Jurkat, Clone E6-1 (cell line): ENCODE results near the gene KCND2.
"Not testable (repeated sequence)": the region's sequence is repeated elsewhere in the genome, so short reads cannot be mapped to it uniquely, and the experiment has no call there.

Experiments used
- DNase-seq: peaks from one replicate; pipeline ENCODE4 v3.0.0-alpha.2; 2011; ENCODE audit warnings: low read depth, low spot score
- H3K4me3 ChIP-seq: 2 replicates; pipeline ENCODE4 v1.5.1; 2011; ENCODE audit warnings: mild to moderate bottlenecking, low read length, control low read depth, moderate library complexity

Gene KCND2

GRCh38 chr7:120639884-120640283 lies 366.9 kb downstream of the KCND2 start:
- no peak overlapping the region for H3K4me3 ChIP-seq
- DNase-seq = no peak

- H3K4me3 ChIP-seq = no peak overlapping the region
- no peak for DNase-seq
Measured at GRCh38 chr7:120645966-120646365, 373.0 kb downstream of the KCND2 start.

- DNase-seq = no peak
- H3K4me3 ChIP-seq = no peak overlapping the region
Measured at GRCh38 chr7:120654241-120654640, 381.3 kb downstream of the KCND2 start.

- H3K4me3 ChIP-seq = no peak overlapping the region
- no peak for DNase-seq
Measured at GRCh38 chr7:120658516-120658915, 385.5 kb downstream of the KCND2 start.

- H3K4me3 ChIP-seq = no peak overlapping the region
- no peak for DNase-seq
Measured at GRCh38 chr7:120662291-120662690, 389.3 kb downstream of the KCND2 start.

- no peak overlapping the region for H3K4me3 ChIP-seq
- no peak for DNase-seq
Measured at GRCh38 chr7:120665068-120665467, 392.1 kb downstream of the KCND2 start.

- no peak overlapping the region for H3K4me3 ChIP-seq
- no peak for DNase-seq
Measured at GRCh38 chr7:120675076-120675475, 402.1 kb downstream of the KCND2 start.

- no peak for DNase-seq
- no peak overlapping the region for H3K4me3 ChIP-seq
Measured at GRCh38 chr7:120677535-120677934, 404.6 kb downstream of the KCND2 start.

GRCh38 chr7:120680985-120681384 lies 408.0 kb downstream of the KCND2 start:
- no peak for DNase-seq
- no peak overlapping the region for H3K4me3 ChIP-seq

- no peak overlapping the region for H3K4me3 ChIP-seq
- DNase-seq = no peak
Measured at GRCh38 chr7:120684463-120684862, 411.5 kb downstream of the KCND2 start.

GRCh38 chr7:120691915-120692314 lies 418.9 kb downstream of the KCND2 start:
- no peak overlapping the region for H3K4me3 ChIP-seq
- no peak for DNase-seq

- no peak overlapping the region for H3K4me3 ChIP-seq
- no peak for DNase-seq
Measured at GRCh38 chr7:120695848-120696247, 422.9 kb downstream of the KCND2 start.

- no peak overlapping the region for H3K4me3 ChIP-seq
Measured at GRCh38 chr7:120700796-120701195, 427.8 kb downstream of the KCND2 start.

GRCh38 chr7:120702408-120702807 lies 429.4 kb downstream of the KCND2 start:
- not testable (repeated sequence) for DNase-seq, H3K4me3 ChIP-seq

More at GRCh38 chr7:120700796-120701195, 427.8 kb downstream of the KCND2 start:
- DNase-seq = no peak

- DNase-seq = no peak
- H3K4me3 ChIP-seq = no peak overlapping the region
Measured at GRCh38 chr7:120703585-120704240, 430.7 kb downstream of the KCND2 start.

- DNase-seq = no peak
- H3K4me3 ChIP-seq = no peak overlapping the region
Measured at GRCh38 chr7:120709252-120709971, 436.4 kb downstream of the KCND2 start.

GRCh38 chr7:120709972-120710320 lies 437.0 kb downstream of the KCND2 start:
- H3K4me3 ChIP-seq = no peak overlapping the region
- no peak for DNase-seq

- no peak for DNase-seq
Measured at GRCh38 chr7:120714945-120715344, 442.0 kb downstream of the KCND2 start.

GRCh38 chr7:120716307-120716706 lies 443.3 kb downstream of the KCND2 start:
- no peak overlapping the region for H3K4me3 ChIP-seq
- no peak for DNase-seq

More at GRCh38 chr7:120714945-120715344, 442.0 kb downstream of the KCND2 start:
- no peak overlapping the region for H3K4me3 ChIP-seq

GRCh38 chr7:120717166-120717565 lies 444.2 kb downstream of the KCND2 start:
- H3K4me3 ChIP-seq = no peak overlapping the region
- no peak for DNase-seq

- H3K4me3 ChIP-seq = no peak overlapping the region
- no peak for DNase-seq
Measured at GRCh38 chr7:120718361-120718760, 445.4 kb downstream of the KCND2 start.
